ENCODE measurements around the gene TNS1. TPM values are rescaled to one million over a fixed set of nuclear protein-coding genes. Genes with fewer than 3 reads are reported as not detected.

TNS1 gene
- total RNA-seq, 1 experiment from 2014 or later: 3.1 TPM

DNA sequence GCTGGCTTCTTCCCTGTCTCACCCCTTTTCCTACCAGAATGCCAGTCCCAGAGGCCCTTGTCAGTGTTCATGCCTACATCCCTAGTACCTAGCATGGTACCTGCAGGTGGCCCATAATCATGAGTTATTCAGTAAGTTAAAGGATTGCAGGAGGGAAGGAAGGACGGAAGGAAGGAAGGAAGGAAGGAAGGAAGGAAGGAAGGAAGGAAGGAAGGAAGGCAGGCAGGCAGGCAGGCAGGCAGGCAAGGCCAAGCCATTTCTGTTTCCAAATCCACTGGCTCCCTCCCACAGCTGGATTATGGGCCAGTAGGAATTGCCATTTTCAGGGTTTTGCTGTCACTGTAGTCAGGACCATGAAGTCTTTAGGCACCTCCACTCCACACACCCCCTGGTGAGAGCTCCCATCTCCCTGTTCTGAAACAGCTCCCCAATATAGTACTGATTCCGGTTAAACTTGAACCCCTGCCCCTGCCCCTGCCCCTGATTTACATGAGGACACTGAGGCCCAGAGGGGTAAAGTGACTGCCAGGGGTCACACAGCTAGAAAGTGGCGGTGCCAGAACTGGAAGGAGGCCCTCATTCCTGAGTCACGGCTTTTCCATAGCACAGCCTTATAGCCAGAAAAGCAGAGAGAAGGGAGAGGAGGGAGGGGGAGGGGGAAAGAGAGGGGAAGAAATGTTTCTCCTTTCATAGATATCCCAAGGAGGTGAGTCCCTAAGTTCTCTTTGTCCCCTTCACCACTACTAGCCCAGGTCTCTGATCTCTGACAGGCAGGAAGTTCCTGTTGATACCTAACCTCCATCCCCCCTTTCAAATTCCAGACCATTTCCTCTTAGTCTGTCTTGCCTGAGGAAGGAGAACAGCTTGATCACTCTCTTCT is 12.2 kb upstream of the TNS1 start:
- no peaks in the 10 kb centered on the region for H3K36me3 ChIP-seq (replicated peaks; ENCODE audit: control insufficient read depth, insufficient read depth, low read length)
- DNase-seq: no peak
- H3K27me3 ChIP-seq (ENCODE audit: control insufficient read depth, insufficient read depth, low read length): peaks cover 19% of the 10 kb centered on the region
- H3K4me3 ChIP-seq (ENCODE audit: insufficient read depth, low read depth, low read length): no peak overlapping the region

GRCh38 chr2:218013289-218013688 is 10.5 kb upstream of the TNS1 start:
- H3K27me3 ChIP-seq (ENCODE audit: control insufficient read depth, insufficient read depth, low read length): peaks cover 35% of the 10 kb centered on the region
- no peaks in the 10 kb centered on the region for H3K36me3 ChIP-seq (replicated peaks; ENCODE audit: control insufficient read depth, insufficient read depth, low read length)
- no peak overlapping the region for H3K4me3 ChIP-seq (ENCODE audit: insufficient read depth, low read depth, low read length)
- DNase-seq: no peak

DNA sequence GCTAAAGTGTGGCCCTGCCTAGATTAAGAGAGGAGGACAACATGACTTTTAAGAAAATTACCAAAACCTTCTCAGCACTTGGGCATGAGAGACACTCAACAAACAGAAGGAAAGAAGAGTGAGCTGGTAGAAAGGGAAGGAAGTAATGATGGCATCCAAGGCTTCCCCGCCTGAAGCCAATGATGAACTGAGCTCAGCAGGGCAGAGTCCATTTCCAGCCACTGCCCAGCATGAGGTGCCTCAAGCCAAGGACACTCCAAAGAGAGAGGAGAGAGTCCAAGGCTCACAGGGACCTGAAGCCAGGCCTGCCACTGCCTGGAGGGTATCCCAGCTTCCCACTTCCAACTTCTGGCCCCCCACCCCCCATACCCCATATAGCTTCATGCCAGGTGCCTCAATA is 9.5 kb upstream of the TNS1 start:
- DNase-seq: no peak
- H3K27me3 ChIP-seq (ENCODE audit: control insufficient read depth, insufficient read depth, low read length): peaks cover 42% of the 10 kb centered on the region
- H3K36me3 ChIP-seq (replicated peaks; ENCODE audit: control insufficient read depth, insufficient read depth, low read length): no peaks in the 10 kb centered on the region
- H3K4me3 ChIP-seq (ENCODE audit: insufficient read depth, low read depth, low read length): no peak overlapping the region

DNA sequence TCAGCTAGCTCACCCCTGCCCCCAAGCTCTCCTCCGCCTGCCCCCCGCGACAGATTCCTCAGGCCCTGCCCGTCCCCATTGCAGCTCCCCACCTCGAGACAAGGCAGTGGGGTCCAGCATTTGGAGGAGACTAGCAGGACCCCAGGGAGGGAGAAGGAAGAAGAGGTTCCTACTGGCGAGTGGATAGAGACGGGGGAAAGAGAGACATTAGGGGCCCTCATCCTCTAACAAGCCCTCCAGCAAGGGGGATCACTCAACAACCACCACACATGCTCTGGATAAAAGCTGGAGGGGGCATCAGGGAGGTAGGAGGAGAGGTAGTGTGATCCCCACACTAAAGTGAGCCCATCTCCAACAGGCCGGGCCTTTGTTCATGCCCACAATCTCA is 8.9 kb upstream of the TNS1 start:
- Histone ChIP-seq H3K36me3 (replicated peaks; ENCODE audit: control insufficient read depth, insufficient read depth, low read length) (no peaks in the 10 kb centered on the region), H3K4me3 (ENCODE audit: insufficient read depth, low read depth, low read length) (no peak overlapping the region), H3K27me3 (ENCODE audit: control insufficient read depth, insufficient read depth, low read length) (peaks cover 42% of the 10 kb centered on the region)
- peak; percentile 58 for DNase-seq

- Histone ChIP-seq H3K4me3 (ENCODE audit: insufficient read depth, low read depth, low read length) (peak overlapping the region; percentile 61; the same call in 1 of the 2 replicates), H3K36me3 (replicated peaks; ENCODE audit: control insufficient read depth, insufficient read depth, low read length) (no peaks in the 10 kb centered on the region), H3K27me3 (ENCODE audit: control insufficient read depth, insufficient read depth, low read length) (peaks cover 42% of the 10 kb centered on the region)
- peak; percentile 88 for DNase-seq
Observed at GRCh38 chr2:218010984-218011652, 8.3 kb upstream of the TNS1 start.

DNA sequence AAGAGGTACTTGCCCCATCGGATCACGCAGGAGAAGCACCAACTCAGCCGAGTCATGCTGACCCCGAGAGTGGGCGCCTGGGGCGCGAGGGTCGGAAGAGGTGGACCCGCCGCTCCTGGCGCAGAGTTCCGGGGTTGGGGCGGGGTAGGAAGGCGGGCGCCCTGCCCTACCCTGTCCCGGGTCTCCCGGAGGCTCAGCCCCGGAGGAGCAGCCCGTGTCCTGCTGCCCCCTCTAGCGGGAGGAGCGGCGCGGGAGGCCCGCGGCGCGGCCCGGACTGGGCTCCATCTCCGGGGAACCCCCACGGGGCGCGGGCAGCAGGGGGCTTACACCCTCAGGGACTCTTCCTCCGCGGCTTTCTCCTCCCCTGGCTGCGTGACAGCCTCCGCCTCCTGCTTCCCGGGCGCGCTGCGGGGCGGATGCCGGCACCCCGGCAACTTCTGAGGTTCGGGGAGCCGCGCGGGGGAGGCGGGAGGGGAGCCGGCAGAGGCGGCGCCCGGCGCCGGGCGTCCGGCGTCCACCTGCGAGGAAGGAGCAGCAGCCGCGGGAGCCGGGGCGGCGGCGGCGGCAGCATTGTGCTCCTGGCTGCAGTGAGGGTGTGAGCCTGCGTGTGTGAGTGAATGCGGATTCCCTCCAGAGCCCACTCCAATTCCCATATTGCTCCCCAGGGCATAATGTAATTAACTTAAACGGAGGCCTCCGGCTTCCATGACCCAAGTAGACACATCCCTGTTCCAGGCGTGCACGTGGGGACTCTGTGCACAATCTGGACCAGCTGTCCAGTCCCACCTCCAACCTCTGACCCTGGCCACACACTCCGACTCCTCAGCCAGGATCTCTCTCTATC is 7.6 kb upstream of the TNS1 start:
- peaks cover 42% of the 10 kb centered on the region for H3K27me3 ChIP-seq (ENCODE audit: control insufficient read depth, insufficient read depth, low read length)
- peak; percentile 95 for DNase-seq
- H3K4me3 ChIP-seq (ENCODE audit: insufficient read depth, low read depth, low read length): peak overlapping the region; percentile 61
- H3K36me3 ChIP-seq (replicated peaks; ENCODE audit: control insufficient read depth, insufficient read depth, low read length): no peaks in the 10 kb centered on the region

GRCh38 chr2:218009765-218010139 is 7.0 kb upstream of the TNS1 start:
- Histone ChIP-seq H3K27me3 (ENCODE audit: control insufficient read depth, insufficient read depth, low read length) (peaks cover 42% of the 10 kb centered on the region), H3K4me3 (ENCODE audit: insufficient read depth, low read depth, low read length) (peak overlapping the region; percentile 61), H3K36me3 (replicated peaks; ENCODE audit: control insufficient read depth, insufficient read depth, low read length) (no peaks in the 10 kb centered on the region)
- peak; percentile 79 for DNase-seq

- Histone ChIP-seq H3K27me3 (ENCODE audit: control insufficient read depth, insufficient read depth, low read length) (peaks cover 42% of the 10 kb centered on the region), H3K4me3 (ENCODE audit: insufficient read depth, low read depth, low read length) (peak overlapping the region; percentile 61; the same call in 1 of the 2 replicates)
- peak; percentile 85 for DNase-seq
Observed at GRCh38 chr2:218009231-218009630, 6.4 kb upstream of the TNS1 start.

DNA sequence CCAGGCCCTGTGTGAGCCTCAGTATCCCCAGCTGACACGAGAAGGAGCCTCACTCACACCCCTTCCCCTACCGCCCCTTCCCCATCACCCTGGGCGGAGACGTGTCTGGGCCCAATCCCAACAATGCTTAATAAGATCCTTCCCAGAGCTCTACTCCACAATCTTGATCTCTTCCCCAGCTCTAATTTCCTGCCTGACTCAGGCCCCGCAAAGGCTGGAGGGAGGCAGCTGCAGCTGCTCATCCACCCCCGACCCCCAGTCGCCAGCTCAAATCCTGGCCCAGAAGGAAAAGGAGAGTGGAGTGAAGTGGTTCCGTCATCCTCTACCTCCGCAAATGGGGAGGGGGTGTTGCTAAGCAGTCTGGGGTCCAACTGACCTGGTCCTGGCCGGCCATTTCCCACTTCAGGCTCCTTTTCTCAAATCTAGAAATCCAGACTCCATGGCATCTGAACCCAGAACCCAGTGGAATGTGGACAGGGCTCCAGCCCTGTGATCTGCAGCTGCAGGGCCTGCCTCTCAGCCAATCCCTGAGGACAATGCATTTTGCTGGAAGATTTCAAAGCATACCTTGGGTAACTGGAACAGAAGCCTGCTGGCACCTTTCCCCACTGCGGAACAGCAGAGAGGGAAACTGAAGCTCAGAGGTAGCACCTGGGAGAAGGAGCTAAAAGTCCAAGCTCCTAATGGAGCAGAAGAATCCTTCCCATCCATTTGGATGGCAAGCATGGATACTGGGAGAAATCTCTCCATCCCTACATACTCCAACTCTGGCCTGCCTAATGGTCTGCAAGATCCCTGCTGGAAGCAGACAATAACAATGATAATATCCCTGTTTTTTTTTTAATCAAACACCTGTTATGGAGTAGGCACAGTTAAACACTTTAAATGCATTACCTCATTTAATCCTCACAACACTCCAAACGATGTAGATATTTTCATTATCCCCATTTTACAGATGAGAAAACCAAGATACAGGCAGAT is 5.6 kb upstream of the TNS1 start:
- Histone ChIP-seq H3K27me3 (ENCODE audit: control insufficient read depth, insufficient read depth, low read length) (peaks cover 40% of the 10 kb centered on the region), H3K4me3 (ENCODE audit: insufficient read depth, low read depth, low read length) (no peak overlapping the region), H3K36me3 (replicated peaks; ENCODE audit: control insufficient read depth, insufficient read depth, low read length) (no peaks in the 10 kb centered on the region)
- no peak for DNase-seq

More at GRCh38 chr2:218009231-218009630, 6.4 kb upstream of the TNS1 start:
- no peaks in the 10 kb centered on the region for H3K36me3 ChIP-seq (replicated peaks; ENCODE audit: control insufficient read depth, insufficient read depth, low read length)

- H3K36me3 ChIP-seq (replicated peaks; ENCODE audit: control insufficient read depth, insufficient read depth, low read length): no peaks in the 10 kb centered on the region
Observed at GRCh38 chr2:218006741-218007140, 3.9 kb upstream of the TNS1 start.

GRCh38 chr2:218005486-218005885 is 2.7 kb upstream of the TNS1 start:
- no peak overlapping the region for H3K4me3 ChIP-seq (ENCODE audit: insufficient read depth, low read depth, low read length)
- no peaks in the 10 kb centered on the region for H3K36me3 ChIP-seq (replicated peaks; ENCODE audit: control insufficient read depth, insufficient read depth, low read length)
- DNase-seq: no peak
- peaks cover 28% of the 10 kb centered on the region for H3K27me3 ChIP-seq (ENCODE audit: control insufficient read depth, insufficient read depth, low read length)

More at GRCh38 chr2:218006741-218007140, 3.9 kb upstream of the TNS1 start:
- Histone ChIP-seq H3K27me3 (ENCODE audit: control insufficient read depth, insufficient read depth, low read length) (peaks cover 39% of the 10 kb centered on the region), H3K4me3 (ENCODE audit: insufficient read depth, low read depth, low read length) (no peak overlapping the region)
- no peak for DNase-seq

DNA sequence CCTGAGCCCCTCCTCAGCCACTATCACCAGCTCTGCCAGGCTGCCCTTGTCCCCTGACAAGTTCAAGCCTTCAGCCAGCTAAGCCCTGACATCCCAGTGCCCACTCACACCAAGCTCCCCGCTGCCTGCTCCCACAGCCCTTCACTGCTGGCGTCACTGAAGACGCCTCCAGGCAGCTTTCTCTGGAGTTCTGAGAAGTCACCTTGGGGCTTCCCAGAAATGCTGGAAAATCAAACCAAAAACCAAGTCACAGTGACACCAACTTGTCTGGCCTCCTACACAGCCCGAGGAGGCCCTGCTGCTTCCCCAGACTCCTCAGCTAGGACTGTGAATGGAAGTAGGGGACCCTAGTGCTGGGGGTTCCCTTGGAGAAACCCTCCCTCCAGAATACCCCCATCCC is 2.2 kb upstream of the TNS1 start:
- Histone ChIP-seq H3K36me3 (replicated peaks; ENCODE audit: control insufficient read depth, insufficient read depth, low read length) (no peaks in the 10 kb centered on the region), H3K27me3 (ENCODE audit: control insufficient read depth, insufficient read depth, low read length) (peaks cover 23% of the 10 kb centered on the region), H3K4me3 (ENCODE audit: insufficient read depth, low read depth, low read length) (no peak overlapping the region)
- DNase-seq: no peak

GRCh38 chr2:218003981-218004419 is 1.2 kb upstream of the TNS1 start:
- Histone ChIP-seq H3K27me3 (ENCODE audit: control insufficient read depth, insufficient read depth, low read length) (peaks cover 13% of the 10 kb centered on the region), H3K4me3 (ENCODE audit: insufficient read depth, low read depth, low read length) (no peak overlapping the region), H3K36me3 (replicated peaks; ENCODE audit: control insufficient read depth, insufficient read depth, low read length) (no peaks in the 10 kb centered on the region)
- DNase-seq: no peak

Data from H7 (cell line).